GM12875 (cell line): Measurements from ENCODE around the gene LRAT.
"Not testable (repeated sequence)": the region's sequence is repeated elsewhere in the genome, so short reads cannot be mapped to it uniquely, and the experiment has no call there.

Source experiments
- H3K4me3 ChIP-seq: one replicate; pipeline ENCODE4 v1.5.1; 2011; ENCODE audit warnings: low read depth, low read length, control low read depth
- CTCF ChIP-seq: IDR thresholded peaks from 2 replicates; pipeline ENCODE4 v1.5.1; 2011; ENCODE audit warnings: low read depth, mild to moderate bottlenecking, control low read depth, inconsistent platforms, low read length, moderate library complexity, borderline replicate concordance; ENCODE audit not compliant: insufficient read depth

LRAT gene

GRCh38 chr4:154720618-154721267 is 23.1 kb upstream of the LRAT start:
- no peak for TF ChIP-seq CTCF

DNA sequence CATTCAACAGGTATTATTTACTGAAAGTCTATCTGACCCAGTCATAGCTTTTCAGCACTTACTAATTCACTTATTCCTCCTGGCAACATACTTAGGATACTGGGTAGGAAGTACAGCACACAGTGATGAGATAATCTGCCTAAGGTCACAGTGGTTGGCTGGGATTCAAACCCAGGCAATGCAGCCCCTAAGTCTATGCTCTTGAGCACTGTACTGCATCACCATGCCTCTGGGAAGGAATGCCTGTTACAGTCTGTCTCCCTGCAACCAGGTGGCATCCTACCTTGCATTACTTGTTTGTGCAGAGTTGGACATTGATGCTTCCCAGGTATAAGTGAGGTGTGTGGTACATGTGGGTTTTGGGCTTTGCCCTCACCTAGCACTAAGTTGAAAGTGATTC is 21.5 kb upstream of the LRAT start:
- no peak overlapping the region for H3K4me3 ChIP-seq
- TF ChIP-seq CTCF = no peak

More at GRCh38 chr4:154720618-154721267, 23.1 kb upstream of the LRAT start:
- no peak overlapping the region for H3K4me3 ChIP-seq

DNA sequence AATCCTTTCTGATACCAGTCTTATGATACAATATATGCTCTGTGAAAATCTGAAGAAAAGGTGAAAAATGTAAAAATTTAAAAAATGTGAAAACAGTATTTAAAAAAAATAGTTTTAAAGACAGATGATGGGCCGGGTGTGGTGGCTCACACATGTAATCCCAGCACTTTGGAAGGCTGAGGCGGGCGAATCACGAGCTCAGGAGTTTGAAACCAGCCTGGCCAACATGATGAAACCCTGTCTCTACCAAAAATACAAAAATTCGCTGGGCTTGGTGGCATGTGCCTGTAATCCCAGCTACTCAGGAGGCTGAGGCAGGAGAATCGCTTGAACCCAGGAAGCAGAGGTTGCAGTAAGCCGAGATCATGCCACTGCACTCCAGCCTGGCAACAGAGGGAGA is 20.2 kb upstream of the LRAT start:
- not testable (repeated sequence) for H3K4me3 ChIP-seq

- TF ChIP-seq CTCF = no peak
- H3K4me3 ChIP-seq = no peak overlapping the region
These were observed 16.3 kb upstream of the LRAT start for GRCh38 chr4:154727540-154727939.

- no peak for TF ChIP-seq CTCF
These were observed 12.0 kb upstream of the LRAT start for GRCh38 chr4:154731756-154732155.

DNA sequence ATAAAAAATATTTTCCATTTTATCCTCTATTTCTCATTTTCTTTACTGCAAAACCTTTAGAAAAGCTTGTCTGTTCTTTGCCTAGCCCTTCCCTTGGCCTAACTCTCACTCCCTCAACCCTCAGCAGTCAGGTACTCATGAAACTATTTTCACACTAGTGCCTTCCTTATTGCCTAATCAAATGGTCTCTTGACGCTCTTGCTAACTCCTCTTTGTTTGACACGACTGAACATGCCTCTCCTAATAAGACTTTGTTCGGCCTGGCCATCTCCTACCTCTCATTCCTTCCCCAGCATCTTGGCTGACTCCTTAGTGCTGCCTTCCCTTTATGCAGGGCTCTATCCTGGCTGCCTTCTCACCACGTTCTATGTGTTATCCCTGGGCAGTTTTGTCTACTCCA is 11.1 kb upstream of the LRAT start:
- no peak overlapping the region for H3K4me3 ChIP-seq
- TF ChIP-seq CTCF = no peak

More at GRCh38 chr4:154731756-154732155, 12.0 kb upstream of the LRAT start:
- no peak overlapping the region for H3K4me3 ChIP-seq

- TF ChIP-seq CTCF = no peak
- no peak overlapping the region for H3K4me3 ChIP-seq
These were observed 7.0 kb upstream of the LRAT start for GRCh38 chr4:154736770-154737169.
